Adipocyte (in vitro differentiated cells): ENCODE measurements around the gene BTG2.

Source experiments
- DNase-seq: peaks from one replicate; pipeline ENCODE4 v3.0.0-alpha.2; 2015; ENCODE audit warnings: low read depth
- H3K27me3 ChIP-seq: replicated peaks from 2 replicates; pipeline ENCODE4 v1.7.0; 2013; ENCODE audit warnings: mild to moderate bottlenecking, low read length, moderate library complexity; ENCODE audit not compliant: control insufficient read depth, insufficient read depth
- H3K36me3 ChIP-seq: 2 replicates; pipeline ENCODE4 v1.7.0; 2013; ENCODE audit warnings: low read length, mild to moderate bottlenecking, moderate library complexity; ENCODE audit not compliant: control insufficient read depth, insufficient read depth, severe bottlenecking
- H3K4me1 ChIP-seq: 2 replicates; pipeline ENCODE4 v1.7.0; 2013; ENCODE audit warnings: mild to moderate bottlenecking, low read length, moderate library complexity; ENCODE audit not compliant: control insufficient read depth, insufficient read depth
- H3K4me3 ChIP-seq: 2 replicates; pipeline ENCODE4 v1.7.0; 2013; ENCODE audit warnings: mild to moderate bottlenecking, low read length, moderate library complexity
- H3K9ac ChIP-seq: 2 replicates; pipeline ENCODE4 v1.7.0; 2013; ENCODE audit warnings: mild to moderate bottlenecking, low read length, moderate library complexity
- H3K9me3 ChIP-seq: 2 replicates; pipeline ENCODE4 v1.7.0; 2013; ENCODE audit warnings: mild to moderate bottlenecking, low read length, moderate library complexity; ENCODE audit not compliant: control insufficient read depth

Gene BTG2

GRCh38 chr1:203271018-203271743 is 34.1 kb upstream of the BTG2 start:
- Histone ChIP-seq H3K36me3 (no peaks in the 10 kb centered on the region), H3K9ac (no peak overlapping the region), H3K4me3 (no peak overlapping the region), H3K27me3 (no peaks in the 10 kb centered on the region), H3K9me3 (no peaks in the 10 kb centered on the region), H3K4me1 (peaks cover 23% of the 10 kb centered on the region)
- DNase-seq, result peak; percentile 77

GRCh38 chr1:203271962-203272632 is 33.2 kb upstream of the BTG2 start:
- Histone ChIP-seq H3K4me1 (peaks cover 23% of the 10 kb centered on the region), H3K27me3 (no peaks in the 10 kb centered on the region), H3K4me3 (no peak overlapping the region), H3K9me3 (no peaks in the 10 kb centered on the region), H3K36me3 (no peaks in the 10 kb centered on the region), H3K9ac (no peak overlapping the region)
- no peak for DNase-seq

DNA sequence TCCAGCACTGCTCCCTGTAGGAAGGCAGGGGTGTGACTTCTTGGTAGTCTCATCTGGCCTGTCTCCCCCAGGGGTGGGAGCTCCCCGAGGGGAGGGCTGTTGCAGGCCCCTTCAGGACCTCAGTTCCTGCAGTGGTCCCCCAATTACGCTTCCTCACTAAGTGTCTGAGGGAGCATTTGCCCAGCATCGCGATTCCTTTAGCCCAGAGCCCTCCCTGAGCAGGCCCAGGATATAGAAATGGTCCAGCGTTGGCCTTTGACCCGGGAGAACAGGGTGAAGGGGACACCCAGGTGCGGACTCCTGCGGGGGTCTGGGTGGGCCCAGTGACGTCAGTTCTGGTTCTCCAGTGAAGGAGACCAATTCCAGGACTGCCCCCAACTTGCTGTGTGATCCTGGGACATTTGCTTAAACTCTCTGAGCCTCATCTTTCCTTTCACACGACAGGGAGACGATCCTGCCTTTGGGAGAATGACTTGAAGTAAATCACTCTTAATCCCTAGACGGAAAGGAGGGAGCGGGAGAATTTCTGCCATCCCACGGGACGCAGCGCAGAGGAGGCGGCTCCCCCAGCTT is 32.6 kb upstream of the BTG2 start:
- H3K4me3 ChIP-seq, result no peak overlapping the region
- DNase-seq, result no peak
- H3K9me3 ChIP-seq, result no peaks in the 10 kb centered on the region
- H3K9ac ChIP-seq, result no peak overlapping the region
- H3K4me1 ChIP-seq, result peaks cover 22% of the 10 kb centered on the region
- H3K36me3 ChIP-seq, result no peaks in the 10 kb centered on the region
- no peaks in the 10 kb centered on the region for H3K27me3 ChIP-seq

DNA sequence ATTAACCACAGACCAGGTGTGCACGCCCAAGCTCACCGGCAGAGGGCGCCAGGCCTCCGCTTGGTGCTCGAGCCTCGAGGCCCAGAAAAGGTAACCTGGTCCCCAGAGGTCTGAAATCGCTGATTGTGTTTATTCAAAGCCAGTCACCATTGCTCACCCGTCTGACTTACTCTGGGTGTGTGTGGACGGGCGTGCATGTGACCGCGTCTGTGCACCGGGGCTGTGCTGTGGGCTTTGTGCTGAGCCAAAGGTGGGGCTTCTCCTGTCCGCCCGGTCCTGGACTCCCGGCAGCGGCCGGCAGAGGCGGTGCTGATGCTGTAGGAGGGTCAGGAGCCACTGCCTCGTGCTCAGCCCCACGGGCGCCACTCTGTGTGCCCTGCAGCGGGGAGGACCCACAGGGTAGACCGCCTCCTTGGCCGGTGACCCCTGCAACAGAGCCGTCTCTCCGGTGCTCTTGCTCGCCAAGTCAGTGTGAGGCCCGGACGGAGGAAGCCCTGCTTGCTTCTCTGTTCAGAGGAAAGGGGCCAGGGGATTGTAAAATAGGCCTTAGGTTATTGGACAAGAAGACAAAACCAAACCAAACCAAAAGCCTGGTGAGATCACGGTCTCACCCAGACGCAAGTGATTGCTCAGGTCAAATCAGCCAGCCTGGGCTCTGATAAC is 32.0 kb upstream of the BTG2 start:
- no peaks in the 10 kb centered on the region for H3K27me3 ChIP-seq
- DNase-seq, result peak; percentile 92
- H3K9me3 ChIP-seq, result no peaks in the 10 kb centered on the region
- H3K4me1 ChIP-seq, result peaks cover 26% of the 10 kb centered on the region
- peak overlapping the region; percentile 33 for H3K9ac ChIP-seq
- peak overlapping the region; percentile 45 for H3K4me3 ChIP-seq
- no peaks in the 10 kb centered on the region for H3K36me3 ChIP-seq

DNA sequence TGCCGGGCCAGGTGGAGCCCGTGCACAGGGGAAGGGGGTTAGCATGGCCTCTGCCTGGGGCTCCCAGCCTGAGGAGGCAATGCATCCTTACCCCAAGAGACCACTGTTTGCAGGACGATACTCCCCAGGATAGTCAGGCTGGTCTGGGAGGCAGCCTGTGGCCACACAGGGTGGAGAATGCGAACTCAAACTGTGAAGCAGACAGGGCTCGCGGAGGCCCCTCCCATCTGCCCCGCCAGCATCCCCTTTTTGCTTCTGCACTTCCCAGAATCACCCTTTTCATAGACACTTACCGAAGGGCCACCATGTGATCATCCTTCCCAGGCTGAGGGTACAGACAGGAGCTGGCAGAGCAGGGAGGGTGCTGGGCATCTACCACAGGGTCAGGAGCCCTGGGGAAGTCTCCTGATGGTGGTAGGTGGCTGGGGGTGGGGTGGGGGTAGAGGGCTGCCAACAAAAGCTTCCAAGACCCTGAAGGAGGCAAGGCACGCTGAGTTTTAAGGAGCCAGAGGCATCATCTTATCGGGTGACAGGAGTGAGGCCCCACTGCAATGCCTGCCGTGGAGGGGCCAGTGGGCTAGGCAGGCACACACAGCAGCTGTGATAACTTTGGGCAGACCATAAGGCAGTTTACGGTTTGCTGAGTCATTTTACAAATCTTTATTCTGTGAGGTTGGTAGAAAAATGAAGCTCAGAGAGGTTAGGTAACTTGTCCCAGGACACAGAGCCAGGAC is 31.3 kb upstream of the BTG2 start:
- no peak for DNase-seq
- H3K4me3 ChIP-seq, result no peak overlapping the region
- H3K36me3 ChIP-seq, result no peaks in the 10 kb centered on the region
- H3K9ac ChIP-seq, result no peak overlapping the region
- H3K4me1 ChIP-seq, result peaks cover 33% of the 10 kb centered on the region
- H3K27me3 ChIP-seq, result no peaks in the 10 kb centered on the region
- H3K9me3 ChIP-seq, result no peaks in the 10 kb centered on the region

DNA sequence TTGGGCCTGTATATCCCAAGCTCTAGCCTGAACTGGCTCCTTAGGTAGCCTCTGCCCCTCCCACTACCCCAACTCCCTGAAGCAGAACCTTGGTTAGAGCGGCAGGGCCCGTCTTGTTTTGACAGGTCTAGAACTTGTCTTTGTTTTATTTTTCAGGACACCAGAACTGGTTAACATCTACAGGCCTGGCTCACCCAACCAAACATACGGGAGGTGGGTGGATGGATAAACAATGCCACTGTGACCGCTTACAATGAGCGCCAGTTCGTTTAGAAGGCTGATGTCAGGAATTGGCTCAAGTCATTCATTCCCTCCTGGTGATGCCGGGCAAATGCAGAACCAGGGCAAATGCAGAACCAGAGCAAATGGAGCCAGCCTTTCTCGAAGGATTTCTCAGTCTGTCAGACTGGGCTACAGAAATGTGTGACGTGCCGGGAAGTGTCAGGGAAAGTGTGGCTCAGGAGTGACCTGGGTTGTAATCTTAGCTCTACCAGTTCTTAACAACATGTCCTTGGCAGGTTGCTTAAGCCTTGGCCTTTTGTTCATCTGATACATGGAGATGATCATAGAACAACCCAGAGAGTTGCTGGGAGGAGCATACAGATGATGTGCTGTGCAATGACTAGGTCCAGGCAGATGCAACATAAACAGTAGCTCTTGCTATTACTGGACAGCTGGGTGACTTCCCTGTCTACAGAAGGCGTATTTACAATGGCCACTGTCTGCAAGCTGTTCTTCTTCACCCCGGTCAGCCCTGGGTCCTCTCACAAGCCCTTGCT is 30.5 kb upstream of the BTG2 start:
- Histone ChIP-seq H3K9ac (no peak overlapping the region), H3K4me1 (peaks cover 35% of the 10 kb centered on the region), H3K4me3 (no peak overlapping the region), H3K36me3 (no peaks in the 10 kb centered on the region), H3K9me3 (no peaks in the 10 kb centered on the region), H3K27me3 (no peaks in the 10 kb centered on the region)
- DNase-seq, result peak; percentile 9

- H3K9me3 ChIP-seq, result no peaks in the 10 kb centered on the region
- no peak overlapping the region for H3K4me3 ChIP-seq
- peaks cover 35% of the 10 kb centered on the region for H3K4me1 ChIP-seq
- H3K9ac ChIP-seq, result no peak overlapping the region
- H3K36me3 ChIP-seq, result no peaks in the 10 kb centered on the region
- DNase-seq, result no peak
- H3K27me3 ChIP-seq, result no peaks in the 10 kb centered on the region
Measured at GRCh38 chr1:203275656-203276272, 29.6 kb upstream of the BTG2 start.

DNA sequence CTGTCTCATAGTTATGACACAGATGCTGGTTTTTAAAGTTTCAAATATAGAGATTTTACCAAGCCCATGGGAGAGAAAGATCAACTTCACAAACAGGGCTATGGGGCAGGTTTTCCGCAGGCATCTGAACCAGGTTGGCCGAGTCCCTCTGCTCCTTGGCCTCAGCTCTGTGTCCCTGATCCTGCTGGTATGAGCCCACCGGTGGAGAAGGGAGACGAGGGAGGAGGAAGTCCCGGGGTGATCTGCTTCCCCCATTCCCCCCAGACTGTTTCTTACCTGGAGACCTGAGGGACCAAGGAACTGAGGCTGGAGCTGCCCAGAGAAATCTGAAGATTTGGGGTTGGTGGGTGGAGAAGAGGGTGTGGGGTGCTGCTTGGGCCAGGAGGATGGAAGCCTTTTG is 28.9 kb upstream of the BTG2 start:
- H3K9me3 ChIP-seq, result no peaks in the 10 kb centered on the region
- no peak for DNase-seq
- no peaks in the 10 kb centered on the region for H3K27me3 ChIP-seq
- no peak overlapping the region for H3K4me3 ChIP-seq
- no peaks in the 10 kb centered on the region for H3K36me3 ChIP-seq
- peaks cover 39% of the 10 kb centered on the region for H3K4me1 ChIP-seq
- no peak overlapping the region for H3K9ac ChIP-seq

- no peak for DNase-seq
- Histone ChIP-seq H3K9me3 (no peaks in the 10 kb centered on the region), H3K27me3 (no peaks in the 10 kb centered on the region), H3K4me1 (peaks cover 39% of the 10 kb centered on the region), H3K9ac (no peak overlapping the region), H3K36me3 (no peaks in the 10 kb centered on the region), H3K4me3 (no peak overlapping the region)
Measured at GRCh38 chr1:203276916-203277545, 28.3 kb upstream of the BTG2 start.
